Nephron progenitor cell (in vitro differentiated cells): ENCODE data around the gene PCSK5.

Experiments used
- DNase-seq: peaks from one replicate; pipeline ENCODE4 v3.0.0; 2021
- H3K27ac Mint-ChIP-seq: 2 replicates; pipeline ENCODE4 v1.8.0; 2021; ENCODE audit warnings: mild to moderate bottlenecking, moderate library complexity, mixed read lengths
- H3K27me3 Mint-ChIP-seq: 2 replicates; pipeline ENCODE4 v1.8.0; 2021; ENCODE audit warnings: mild to moderate bottlenecking, low read depth, mixed read lengths; ENCODE audit not compliant: poor library complexity
- H3K36me3 Mint-ChIP-seq: 2 replicates; pipeline ENCODE4 v1.8.0; 2021; ENCODE audit warnings: low read depth, mixed read lengths
- H3K4me1 Mint-ChIP-seq: 2 replicates; pipeline ENCODE4 v1.8.0; 2021; ENCODE audit warnings: mixed read lengths
- H3K4me3 Mint-ChIP-seq: 2 replicates; pipeline ENCODE4 v1.8.0; 2021; ENCODE audit warnings: mild to moderate bottlenecking, moderate library complexity, mixed read lengths
- H3K9me3 Mint-ChIP-seq: 2 replicates; pipeline ENCODE4 v1.8.0; 2021; ENCODE audit warnings: mild to moderate bottlenecking, moderate library complexity, mixed read lengths
- CTCF ChIP-seq: fragments of 200-600 bp; sonication (generic); IDR thresholded peaks from 2 replicates; pipeline ENCODE4 v1.5.0; 2021; ENCODE audit warnings: antibody characterized with exemption

PCSK5 gene

GRCh38 chr9:75990156-75990555 is 99.7 kb downstream of the PCSK5 start:
- no peaks in the 10 kb centered on the region for H3K4me1 Mint-ChIP-seq
- H3K27ac Mint-ChIP-seq = peak overlapping the region; percentile 70
- DNase-seq = no peak
- TF ChIP-seq CTCF = no peak
- no peak overlapping the region for H3K4me3 Mint-ChIP-seq
- peaks cover 88% of the 10 kb centered on the region for H3K36me3 Mint-ChIP-seq
- no peaks in the 10 kb centered on the region for H3K9me3 Mint-ChIP-seq
- peaks cover 3% of the 10 kb centered on the region for H3K27me3 Mint-ChIP-seq

GRCh38 chr9:75990576-75991304 is 100.3 kb downstream of the PCSK5 start:
- no peak overlapping the region for H3K27ac Mint-ChIP-seq
- TF ChIP-seq CTCF = no peak
- H3K27me3 Mint-ChIP-seq = peaks cover 3% of the 10 kb centered on the region
- H3K36me3 Mint-ChIP-seq = peaks cover 94% of the 10 kb centered on the region
- DNase-seq = no peak
- H3K4me1 Mint-ChIP-seq = no peaks in the 10 kb centered on the region
- no peaks in the 10 kb centered on the region for H3K9me3 Mint-ChIP-seq
- H3K4me3 Mint-ChIP-seq = no peak overlapping the region

GRCh38 chr9:75992482-75993206 is 102.2 kb downstream of the PCSK5 start:
- Mint-ChIP-seq H3K9me3 (peaks cover 4% of the 10 kb centered on the region), H3K27ac (no peak overlapping the region), H3K27me3 (peaks cover 3% of the 10 kb centered on the region), H3K36me3 (peaks cover 91% of the 10 kb centered on the region), H3K4me1 (peaks cover 7% of the 10 kb centered on the region), H3K4me3 (no peak overlapping the region)
- no peak for TF ChIP-seq CTCF
- no peak for DNase-seq

GRCh38 chr9:75993434-75993833 is 103.0 kb downstream of the PCSK5 start:
- H3K27me3 Mint-ChIP-seq = peaks cover 3% of the 10 kb centered on the region
- DNase-seq = no peak
- H3K9me3 Mint-ChIP-seq = peaks cover 7% of the 10 kb centered on the region
- no peak overlapping the region for H3K4me3 Mint-ChIP-seq
- H3K36me3 Mint-ChIP-seq = peaks cover 91% of the 10 kb centered on the region
- peaks cover 7% of the 10 kb centered on the region for H3K4me1 Mint-ChIP-seq
- TF ChIP-seq CTCF = no peak
- peak overlapping the region; percentile 20 for H3K27ac Mint-ChIP-seq

- Mint-ChIP-seq H3K9me3 (peaks cover 10% of the 10 kb centered on the region), H3K27me3 (no peaks in the 10 kb centered on the region), H3K36me3 (peaks cover 93% of the 10 kb centered on the region), H3K4me3 (no peak overlapping the region), H3K27ac (peak overlapping the region; percentile 15), H3K4me1 (peaks cover 7% of the 10 kb centered on the region)
- TF ChIP-seq CTCF = no peak
- DNase-seq = no peak
Measured at GRCh38 chr9:75995066-75995465, 104.6 kb downstream of the PCSK5 start.
